H1 (cell line): ENCODE results near the gene BCAP31. TPM values are rescaled to one million over a fixed set of nuclear protein-coding genes. Genes with fewer than 3 reads are reported as not detected.

Experiments used
- CTCF ChIA-PET: fragments of 300-600 bp; sonication (Branson Sonifier 250); formaldehyde crosslinking; loops from one replicate; lab custom pipeline; 2021; ENCODE audit not compliant: partially characterized antibody; lab: Charles Lee
- POLR2A ChIA-PET: fragments of 300-600 bp; sonication (Branson Sonifier 250); formaldehyde crosslinking; loops from one replicate; lab custom pipeline; 2021; ENCODE audit warnings: inconsistent platforms; ENCODE audit not compliant: partially characterized antibody; lab: Charles Lee
- DNase-seq, 2 experiments: peaks; one replicate each; pipeline versions ENCODE4 v3.0.0 to v3.0.0-alpha.2; 2010 to 2022; ENCODE audit warnings: low spot score in 2 of 2, low read depth in 1 of 2, mixed read lengths in 1 of 2
- FAIRE-seq: peaks from 2 replicates; lab custom pipeline; 2011; peaks lifted over from hg19 to GRCh38; lab: Jason Lieb, UNC
- H2AFZ ChIP-seq: 2 replicates; pipeline ENCODE4 v1.8.1; 2012; ENCODE audit warnings: low read length, inconsistent platforms
- H2AK5ac ChIP-seq: 2 replicates; pipeline ENCODE4 v1.6.1; 2013; ENCODE audit warnings: low read depth, low read length
- H2BK120ac ChIP-seq: replicated peaks from 2 replicates; pipeline ENCODE3; 2013; ENCODE audit warnings: low read depth, low read length, inconsistent platforms
- H2BK12ac ChIP-seq: 2 replicates; pipeline ENCODE4 v1.6.1; 2013; ENCODE audit warnings: low read depth, low read length
- H2BK15ac ChIP-seq: 2 replicates; pipeline ENCODE4 v1.6.1; 2013; ENCODE audit warnings: low read length
- H2BK20ac ChIP-seq: 2 replicates; pipeline ENCODE4 v1.6.1; 2013; ENCODE audit warnings: low read length
- H2BK5ac ChIP-seq: 2 replicates; pipeline ENCODE4 v1.6.1; 2013; ENCODE audit warnings: low read depth, low read length
- H3K14ac ChIP-seq: 2 replicates; pipeline ENCODE4 v1.6.1; 2013; ENCODE audit warnings: inconsistent platforms; ENCODE audit not compliant: insufficient read length
- H3K18ac ChIP-seq: 2 replicates; pipeline ENCODE4 v1.6.1; 2013; ENCODE audit warnings: low read length; ENCODE audit errors: extremely low read depth
- H3K23ac ChIP-seq: 2 replicates; pipeline ENCODE4 v1.6.1; 2013; ENCODE audit warnings: inconsistent platforms; ENCODE audit not compliant: insufficient read length
- H3K23me2 ChIP-seq: 2 replicates; pipeline ENCODE4 v1.6.1; 2013; ENCODE audit warnings: low read depth, low read length
- H3K27ac ChIP-seq: 2 replicates; pipeline ENCODE4 v1.6.1; 2011; ENCODE audit warnings: low read depth, low read length, inconsistent platforms
- H3K27me3 ChIP-seq, 4 experiments: replicated peaks in 1 of 4; 1 replicate in 1 of 4; 2 replicates in 3 of 4; pipeline versions ENCODE4 v1.6.1 to v1.8.1; 2011 to 2013; ENCODE audit warnings: low read length in 3 of 4, mild to moderate bottlenecking in 3 of 4, inconsistent platforms in 2 of 4, mixed read lengths in 2 of 4, moderate library complexity in 1 of 4; ENCODE audit not compliant: control insufficient read depth in 3 of 4, insufficient read depth in 3 of 4; ENCODE audit errors: extremely low read depth in 1 of 4
- H3K36me3 ChIP-seq, 4 experiments: 2 replicates each; pipeline versions ENCODE4 v1.6.1 to v1.8.1; 2011 to 2013; ENCODE audit warnings: mild to moderate bottlenecking in 4 of 4, low read length in 3 of 4, moderate library complexity in 2 of 4, control low read depth in 1 of 4, inconsistent platforms in 1 of 4; ENCODE audit not compliant: insufficient read depth in 4 of 4, control insufficient read depth in 2 of 4
- H3K4ac ChIP-seq: replicated peaks from 2 replicates; pipeline ENCODE3; 2013; ENCODE audit warnings: low read length, low read depth, mixed read lengths, inconsistent platforms; ENCODE audit not compliant: insufficient read length
- H3K4me1 ChIP-seq, 4 experiments: replicated peaks in 1 of 4; 1 replicate in 1 of 4; 2 replicates in 3 of 4; pipeline versions ENCODE4 v1.6.1 to v1.8.1; 2011 to 2013; ENCODE audit warnings: low read length in 3 of 4, inconsistent platforms in 2 of 4, mixed read lengths in 1 of 4; ENCODE audit not compliant: insufficient read depth in 4 of 4, control insufficient read depth in 3 of 4
- H3K4me2 ChIP-seq, 2 experiments: 2 replicates each; pipeline versions ENCODE4 v1.6.1 to v1.8.1; 2011 to 2013; ENCODE audit warnings: low read depth in 2 of 2, low read length in 2 of 2, control low read depth in 1 of 2, inconsistent platforms in 1 of 2, mild to moderate bottlenecking in 1 of 2; ENCODE audit not compliant: insufficient read depth in 1 of 2
- H3K4me3 ChIP-seq, 4 experiments: fragments of 200-600, 300-600 bp in 1 of 4; sonication (generic), shearing (Covaris generic), sonication (Bioruptor Twin) in 1 of 4; 2 replicates each; pipeline versions ENCODE4 v1.5.1 to v1.8.1; 2011 to 2016; ENCODE audit warnings: low read length in 4 of 4, low read depth in 3 of 4, control low read depth in 2 of 4, inconsistent platforms in 2 of 4, mild to moderate bottlenecking in 2 of 4, mixed read lengths in 1 of 4, moderate library complexity in 1 of 4; ENCODE audit not compliant: insufficient read depth in 2 of 4; ENCODE audit errors: extremely low read depth in 1 of 4
- H3K56ac ChIP-seq: replicated peaks from 2 replicates; pipeline ENCODE3; 2013; ENCODE audit warnings: low read depth, mild to moderate bottlenecking, mixed read lengths, low read length, inconsistent platforms; ENCODE audit not compliant: insufficient read length
- H3K79me1 ChIP-seq: 2 replicates; pipeline ENCODE4 v1.6.1; 2013; ENCODE audit warnings: low read depth, low read length, control low read depth
- H3K79me2 ChIP-seq, 2 experiments: 2 replicates each; pipeline versions ENCODE4 v1.6.1 to v1.8.1; 2012 to 2013; ENCODE audit warnings: low read length in 2 of 2, mild to moderate bottlenecking in 2 of 2, inconsistent platforms in 1 of 2; ENCODE audit not compliant: insufficient read depth in 2 of 2, control insufficient read depth in 1 of 2
- H3K9ac ChIP-seq, 4 experiments: replicated peaks in 1 of 4; 1 replicate in 1 of 4; 2 replicates in 3 of 4; pipeline versions ENCODE4 v1.6.1 to v1.8.1; 2011 to 2013; ENCODE audit warnings: low read depth in 3 of 4, low read length in 3 of 4, control low read depth in 2 of 4, mild to moderate bottlenecking in 2 of 4, moderate library complexity in 2 of 4, inconsistent platforms in 1 of 4; ENCODE audit errors: extremely low read depth in 1 of 4
- H3K9me3 ChIP-seq, 2 experiments: 2 replicates each; pipeline versions ENCODE4 v1.6.1 to v1.8.1; 2012 to 2013; ENCODE audit warnings: mild to moderate bottlenecking in 2 of 2, moderate library complexity in 2 of 2, control low read depth in 1 of 2, inconsistent platforms in 1 of 2, low read depth in 1 of 2, low read length in 1 of 2, mixed read lengths in 1 of 2; ENCODE audit not compliant: insufficient read depth in 2 of 2
- H4K20me1 ChIP-seq, 2 experiments: replicated peaks in 1 of 2; 2 replicates each; pipeline versions ENCODE3 to v1.8.1; 2011 to 2013; ENCODE audit warnings: inconsistent platforms in 2 of 2, low read length in 2 of 2, mild to moderate bottlenecking in 1 of 2; ENCODE audit not compliant: insufficient read depth in 2 of 2, control insufficient read depth in 1 of 2
- H4K5ac ChIP-seq: 2 replicates; pipeline ENCODE4 v1.6.1; 2013; ENCODE audit warnings: low read length, low read depth, mixed read lengths, inconsistent platforms; ENCODE audit not compliant: insufficient read length
- H4K8ac ChIP-seq: 2 replicates; pipeline ENCODE4 v1.8.0; 2013; ENCODE audit warnings: mild to moderate bottlenecking, moderate library complexity, low read length, inconsistent platforms; ENCODE audit not compliant: insufficient read depth; ENCODE audit errors: extremely low read depth
- H4K91ac ChIP-seq: replicated peaks from 2 replicates; pipeline ENCODE3; 2013; ENCODE audit warnings: low read length, mixed read lengths, inconsistent platforms; ENCODE audit not compliant: insufficient read length
- ATF3 ChIP-seq: IDR thresholded peaks from 2 replicates; pipeline ENCODE4 v1.6.1; 2011; ENCODE audit warnings: low read depth, mild to moderate bottlenecking, low read length; ENCODE audit not compliant: insufficient read depth
- CHD2 ChIP-seq: IDR thresholded peaks from 2 replicates; pipeline ENCODE4 v1.6.1; 2012; ENCODE audit warnings: low read length, improper control_type of control experiment
- EZH2 ChIP-seq: fragments of 200-600 bp; sonication (generic); IDR thresholded peaks from 2 replicates; pipeline ENCODE4 v1.7.1; 2012; ENCODE audit warnings: low read depth, mild to moderate bottlenecking, moderate library complexity, low read length, inconsistent platforms; ENCODE audit not compliant: severe bottlenecking
- KDM5A ChIP-seq: fragments of 200-600 bp; IDR thresholded peaks from 2 replicates; pipeline ENCODE4 v1.7.1; 2012; ENCODE audit warnings: mild to moderate bottlenecking, low read length, inconsistent platforms, mixed read lengths
- NRF1 ChIP-seq: IDR thresholded peaks from 2 replicates; pipeline ENCODE4 v1.6.1; 2011; ENCODE audit warnings: mild to moderate bottlenecking, low read depth, low read length, improper control_type of control experiment
- SAP30 ChIP-seq: fragments of 300-600 bp; sonication (generic); IDR thresholded peaks from 2 replicates; pipeline ENCODE4 v1.7.1; 2012; ENCODE audit warnings: low read length, moderate library complexity, mild to moderate bottlenecking, inconsistent platforms; ENCODE audit not compliant: insufficient read depth, insufficient replicate concordance
- SIRT6 ChIP-seq: IDR thresholded peaks from one replicate; pipeline ENCODE4 v1.7.1; 2012; ENCODE audit warnings: low read length, inconsistent platforms
- SIX5 ChIP-seq: IDR thresholded peaks from 2 replicates; pipeline ENCODE4 v1.6.1; 2011; ENCODE audit warnings: mild to moderate bottlenecking, low read depth, low read length
- YY1 ChIP-seq: IDR thresholded peaks from 2 replicates; pipeline ENCODE4 v1.6.1; 2011; ENCODE audit warnings: low read depth, mild to moderate bottlenecking, low read length
- WGBS, 2 experiments: shearing (Covaris generic) in 1 of 2; methylation state at CpG; one replicate each; pipeline versions ENCODE4 v1.1.6 to v1.1.7; 2013 to 2015; ENCODE audit warnings: low lambda C conversion rate in 2 of 2, mixed read lengths in 2 of 2, inconsistent platforms in 1 of 2, low coverage in 1 of 2, missing lambda C conversion rate in 1 of 2; ENCODE audit not compliant: insufficient replicate concordance in 2 of 2, insufficient coverage in 1 of 2, insufficient read length in 1 of 2; ENCODE audit errors: extremely low coverage in 1 of 2, missing lambda C conversion rate in 1 of 2; 5-methylcytosine and 5-hydroxymethylcytosine counted together
- polyA plus RNA-seq, 7 experiments: library from polyadenylated mRNA; depleted of rRNA in 3 of 7; stranded (reverse) in 5 of 7; unstranded in 2 of 7; fragments of >200 nt in 5 of 7; fragments of 200-250 nt in 2 of 7; gene quantifications; 1 replicate in 5 of 7; 2 replicates in 1 of 7; 4 replicates in 1 of 7; pipeline versions ENCODE4 v1.2.1 to v1.2.3, GENCODE V29; 2011 to 2013; ENCODE audit warnings: missing spikeins in 2 of 7, mixed read lengths in 2 of 7
- total RNA-seq: library from RNA; stranded (reverse); fragmentation: NEBNext Ultra II Directional; extraction: Animal tissue kit (Norgen Biotek cat#: 25700); gene quantifications from 2 replicates; pipeline ENCODE4 v1.2.1, GENCODE V29; 2021

Gene BCAP31
- total and polyA plus RNA-seq, 2 of the 8 experiments (the other 6 are each of a cell fraction or from before 2014, with no cell fraction given): 136 to 159 TPM

- DNase-seq (no peak), FAIRE-seq (no peak)
- H3K23me2 ChIP-seq: no peaks in the 10 kb centered on the region
- no peak overlapping the region for H2BK20ac ChIP-seq
- peaks cover 0 to 13% of the 10 kb centered on the region in 2 experiments; a peak in 3 of 4 replicates for H3K79me2 ChIP-seq
- H2AK5ac ChIP-seq: no peak overlapping the region
- no peak overlapping the region for H3K4me2 ChIP-seq
- H4K20me1 ChIP-seq: peaks cover 2 to 4% of the 10 kb centered on the region in 2 experiments
- H2BK15ac ChIP-seq: no peak overlapping the region
- H3K4ac ChIP-seq: no peak overlapping the region
- no peak overlapping the region for H4K91ac ChIP-seq
- no peak for TF ChIP-seq EZH2
- TF ChIP-seq SAP30: no peak
- no peak for TF ChIP-seq CHD2
- no peak for TF ChIP-seq ATF3
- TF ChIP-seq KDM5A: no peak
- TF ChIP-seq SIRT6: no peak
- no peak for TF ChIP-seq SIX5
- TF ChIP-seq NRF1: no peak
- TF ChIP-seq YY1: no peak
- TF ChIP-seq, all 59 proteins: peak for 0
- Histone ChIP-seq H3K14ac (no peak overlapping the region), H2BK12ac (no peak overlapping the region), H4K5ac (no peak overlapping the region), H3K18ac (no peak overlapping the region), H2BK5ac (no peak overlapping the region), H4K8ac (no peak overlapping the region), H3K23ac (no peak overlapping the region), H2AFZ (no peak overlapping the region), H3K9ac (no peak overlapping the region), H2BK120ac (no peak overlapping the region), H3K27ac (no peak overlapping the region), H3K27me3 (no peaks in the 10 kb centered on the region), H3K36me3 (peaks cover 0 to 44% (median 12%) of the 10 kb centered on the region in 4 experiments; a peak in 5 of 8 replicates), H3K56ac (no peak overlapping the region), H3K4me3 (no peak overlapping the region), H3K4me1 (peaks cover 0 to 12% (median 2%) of the 10 kb centered on the region in 4 experiments; a peak in 4 of 7 replicates), H3K9me3 (no peaks in the 10 kb centered on the region), H3K79me1 (no peaks in the 10 kb centered on the region; the same call in 1 of the 2 replicates)
- no CpG with 5 or more reads among the region's 4 CpGs for WGBS, 2 experiments
- ChIA-PET POLR2A (interaction anchor here (0.8 to 1.2 kb wide), 3 partner anchors 13 to 22 kb away, joined by 3 to 5 read pairs (median 4); no protein-coding TSS in a partner anchor), CTCF (interaction anchor here (1.8 kb wide), 1 partner anchor 16 kb away, joined by 6 read pairs; no protein-coding TSS in a partner anchor)
Observed at GRCh38 chrX:153692003-153692402, 32.2 kb downstream of the BCAP31 start.
